Measurements from ENCODE around the gene PITX2. TPM values are rescaled to one million over a fixed set of nuclear protein-coding genes. Genes with fewer than 3 reads are reported as not detected.

The PITX2 gene
- total RNA-seq, 4 donors from 2014 or later: 17.4 to 48.6 (median 34.0) TPM

DNA sequence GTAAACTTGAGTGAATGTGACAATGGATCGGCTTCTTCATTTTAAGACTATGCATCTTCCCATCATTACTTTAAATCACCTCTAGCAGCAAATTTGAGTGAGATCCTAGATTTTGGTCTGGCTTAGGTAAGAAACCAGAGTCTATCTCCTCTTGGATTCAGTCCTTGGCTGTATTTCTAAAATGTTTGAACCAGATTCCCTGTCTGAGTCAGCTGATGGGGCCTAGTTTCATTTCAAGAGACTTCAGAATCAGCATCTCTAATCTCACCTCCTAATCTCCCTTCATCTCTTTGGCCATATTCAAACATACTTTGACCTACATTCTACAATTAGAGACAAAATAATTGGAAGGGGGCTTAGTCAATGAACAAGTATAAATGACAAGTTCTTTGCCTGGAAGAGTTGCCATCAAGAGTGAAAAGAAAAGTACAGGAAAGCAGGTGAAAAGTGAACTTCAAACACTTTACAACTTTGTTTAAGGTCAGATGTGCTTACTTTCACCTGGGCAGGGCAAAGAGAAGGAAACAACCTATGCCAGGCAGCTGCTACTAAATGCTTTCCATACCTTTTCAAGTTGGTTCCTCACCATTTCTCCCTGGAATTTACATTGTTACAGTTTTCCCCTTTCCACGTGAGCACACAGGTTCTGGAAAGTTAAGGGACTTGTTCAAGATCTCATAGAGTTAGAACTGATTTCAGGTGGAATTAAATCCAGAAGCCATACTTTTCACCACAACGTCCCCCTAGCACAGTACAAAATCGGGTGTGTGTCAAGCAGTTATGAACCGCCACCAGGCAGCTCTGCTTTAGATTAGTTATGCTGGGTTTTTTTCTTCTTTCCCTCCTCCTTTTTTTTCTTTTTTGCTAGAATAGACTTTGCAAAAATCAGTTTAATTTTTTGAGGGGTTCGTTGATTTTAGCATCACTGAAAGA is 30.7 kb upstream of the PITX2 start:
- no peak overlapping the region for H3K4me3 ChIP-seq
- no peak overlapping the region for H3K27ac ChIP-seq (replicated peaks in 1 of 4)
- intact Hi-C loops (cut with DNase I): no loop called here
- no peaks in the 10 kb centered on the region for H3K27me3 ChIP-seq
- 89% methylated on average over 6 of the region's 6 CpGs for WGBS
- TF ChIP-seq EP300 (IDR thresholded peaks at IDR 0.05): no peak
- TF ChIP-seq POLR2A (IDR thresholded peaks at IDR 0.05; ENCODE audit: low read depth): no peak
- TF ChIP-seq POLR2AphosphoS5 (IDR thresholded peaks at IDR 0.05): no peak
- TF ChIP-seq, protein P1, sequence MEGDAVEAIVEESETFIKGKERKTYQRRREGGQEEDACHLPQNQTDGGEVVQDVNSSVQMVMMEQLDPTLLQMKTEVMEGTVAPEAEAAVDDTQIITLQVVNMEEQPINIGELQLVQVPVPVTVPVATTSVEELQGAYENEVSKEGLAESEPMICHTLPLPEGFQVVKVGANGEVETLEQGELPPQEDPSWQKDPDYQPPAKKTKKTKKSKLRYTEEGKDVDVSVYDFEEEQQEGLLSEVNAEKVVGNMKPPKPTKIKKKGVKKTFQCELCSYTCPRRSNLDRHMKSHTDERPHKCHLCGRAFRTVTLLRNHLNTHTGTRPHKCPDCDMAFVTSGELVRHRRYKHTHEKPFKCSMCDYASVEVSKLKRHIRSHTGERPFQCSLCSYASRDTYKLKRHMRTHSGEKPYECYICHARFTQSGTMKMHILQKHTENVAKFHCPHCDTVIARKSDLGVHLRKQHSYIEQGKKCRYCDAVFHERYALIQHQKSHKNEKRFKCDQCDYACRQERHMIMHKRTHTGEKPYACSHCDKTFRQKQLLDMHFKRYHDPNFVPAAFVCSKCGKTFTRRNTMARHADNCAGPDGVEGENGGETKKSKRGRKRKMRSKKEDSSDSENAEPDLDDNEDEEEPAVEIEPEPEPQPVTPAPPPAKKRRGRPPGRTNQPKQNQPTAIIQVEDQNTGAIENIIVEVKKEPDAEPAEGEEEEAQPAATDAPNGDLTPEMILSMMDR (IDR thresholded peaks at IDR 0.05): no peak
- no peaks in the 10 kb centered on the region for H3K4me1 ChIP-seq
- no peaks in the 10 kb centered on the region for H3K9me3 ChIP-seq
- no peaks in the 10 kb centered on the region for H3K36me3 ChIP-seq
- DNase-seq (ENCODE audit: extremely low spot score): no peak

DNA sequence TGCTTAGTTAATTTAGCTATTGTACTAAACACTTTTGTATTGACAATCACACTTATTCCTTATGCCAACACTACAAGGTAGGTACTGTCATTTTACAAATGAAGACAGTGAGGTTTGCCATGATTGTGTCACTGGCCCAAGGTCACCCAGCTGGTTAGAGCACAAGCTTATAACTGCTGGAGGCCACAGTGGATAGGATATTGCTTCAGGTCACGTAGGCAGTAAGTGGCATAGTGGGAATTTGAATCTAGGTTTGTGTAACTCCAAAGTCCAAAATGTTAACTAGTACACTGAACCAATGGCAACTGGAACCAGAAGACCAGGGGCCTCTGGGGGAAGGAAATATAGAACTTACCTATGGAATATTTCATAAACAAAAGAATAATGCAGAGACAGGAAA is 21.1 kb upstream of the PITX2 start:
- 100% methylated on average over 1 of the region's 1 CpG for WGBS
- no peaks in the 10 kb centered on the region for H3K4me1 ChIP-seq
- no peak for TF ChIP-seq POLR2AphosphoS5 (IDR thresholded peaks at IDR 0.05)
- TF ChIP-seq, protein P1 (IDR thresholded peaks at IDR 0.05): no peak
- TF ChIP-seq POLR2A (IDR thresholded peaks at IDR 0.05; ENCODE audit: low read depth): no peak
- no peak for TF ChIP-seq EP300 (IDR thresholded peaks at IDR 0.05)
- no peaks in the 10 kb centered on the region for H3K9me3 ChIP-seq
- intact Hi-C loops (cut with DNase I): no loop called here
- DNase-seq (ENCODE audit: extremely low spot score): peak; percentile 79
- no peaks in the 10 kb centered on the region for H3K36me3 ChIP-seq
- peaks cover 0 to 32% (median 3%) of the 10 kb centered on the region in 4 donors for H3K27me3 ChIP-seq
- no peak overlapping the region for H3K4me3 ChIP-seq
- no peak overlapping the region for H3K27ac ChIP-seq (replicated peaks in 1 of 4)

DNA sequence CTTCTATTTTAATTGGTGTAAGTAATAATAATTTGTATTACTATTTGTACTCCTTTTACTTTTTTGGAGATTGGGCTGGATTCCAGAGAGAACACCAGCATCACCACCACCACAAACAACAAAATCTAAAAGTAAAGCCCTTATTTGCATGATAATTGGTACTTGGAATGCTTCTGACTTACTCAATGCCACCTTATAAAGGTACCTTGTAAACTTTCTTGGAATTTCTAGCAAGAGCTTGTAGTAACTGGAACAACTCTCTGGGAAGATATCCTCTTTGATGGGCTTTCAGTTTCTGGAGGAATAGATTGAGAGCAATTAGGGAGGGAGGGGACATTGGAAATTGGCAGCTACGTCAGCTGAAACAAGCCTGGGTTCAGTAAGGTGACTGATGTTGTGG is 20.2 kb upstream of the PITX2 start:
- no peak for TF ChIP-seq EP300 (IDR thresholded peaks at IDR 0.05)
- no peak for TF ChIP-seq POLR2AphosphoS5 (IDR thresholded peaks at IDR 0.05)
- TF ChIP-seq, protein P1 (IDR thresholded peaks at IDR 0.05): no peak
- no peak for TF ChIP-seq POLR2A (IDR thresholded peaks at IDR 0.05; ENCODE audit: low read depth)
- intact Hi-C loops (cut with DNase I): no loop called here

DNA sequence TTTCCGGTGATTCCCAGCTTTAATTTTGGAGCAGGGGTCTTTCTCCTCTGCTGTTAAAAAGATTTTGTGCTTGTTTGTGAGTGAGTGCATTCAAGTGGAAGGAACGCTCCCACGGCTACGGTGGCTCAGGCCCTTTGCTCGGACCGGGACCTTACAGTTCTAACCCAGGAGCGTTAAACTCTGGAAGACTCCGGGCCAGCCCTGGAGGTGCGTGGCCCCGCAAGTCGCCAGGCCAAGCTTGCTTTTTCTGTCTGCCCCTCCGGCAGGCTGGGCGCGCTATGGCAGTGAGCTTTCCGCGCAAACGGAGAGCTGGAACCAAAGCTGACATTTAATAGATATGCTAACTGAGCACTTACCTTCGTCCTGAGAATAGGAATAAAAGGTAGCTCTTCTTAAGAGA is 18.3 kb upstream of the PITX2 start:
- Histone ChIP-seq H3K27ac (replicated peaks in 1 of 4) (no peak overlapping the region), H3K27me3 (peaks cover 0 to 59% (median 4%) of the 10 kb centered on the region in 4 donors), H3K36me3 (no peaks in the 10 kb centered on the region), H3K4me1 (peaks cover 18 to 20% (median 19%) of the 10 kb centered on the region in 4 donors), H3K4me3 (no peak overlapping the region), H3K9me3 (no peaks in the 10 kb centered on the region)
- no peak for DNase-seq (ENCODE audit: extremely low spot score)
- no peak for TF ChIP-seq POLR2AphosphoS5 (IDR thresholded peaks at IDR 0.05)
- TF ChIP-seq POLR2A (IDR thresholded peaks at IDR 0.05; ENCODE audit: low read depth): no peak
- TF ChIP-seq EP300 (IDR thresholded peaks at IDR 0.05): no peak
- TF ChIP-seq, protein P1 (IDR thresholded peaks at IDR 0.05): no peak
- 69% methylated on average over 16 of the region's 18 CpGs for WGBS
- intact Hi-C loops (cut with DNase I): no loop called here

More for the DNA sequence above, 20.2 kb upstream of the PITX2 start:
- WGBS: 69% methylated on average over 1 of the region's 1 CpG
- no peaks in the 10 kb centered on the region for H3K9me3 ChIP-seq
- H3K4me3 ChIP-seq: no peak overlapping the region
- H3K27me3 ChIP-seq: peaks cover 0 to 40% (median 4%) of the 10 kb centered on the region in 4 donors
- H3K4me1 ChIP-seq: peaks cover 0 to 3% (median under 1%) of the 10 kb centered on the region in 4 donors
- DNase-seq (ENCODE audit: extremely low spot score): no peak
- H3K36me3 ChIP-seq: no peaks in the 10 kb centered on the region
- no peak overlapping the region for H3K27ac ChIP-seq (replicated peaks in 1 of 4)
